Measurements from ENCODE around the gene CRIM1.
"Not testable (repeated sequence)": the region's sequence is repeated elsewhere in the genome, so short reads cannot be mapped to it uniquely, and the experiment has no call there.

The CRIM1 gene

DNA sequence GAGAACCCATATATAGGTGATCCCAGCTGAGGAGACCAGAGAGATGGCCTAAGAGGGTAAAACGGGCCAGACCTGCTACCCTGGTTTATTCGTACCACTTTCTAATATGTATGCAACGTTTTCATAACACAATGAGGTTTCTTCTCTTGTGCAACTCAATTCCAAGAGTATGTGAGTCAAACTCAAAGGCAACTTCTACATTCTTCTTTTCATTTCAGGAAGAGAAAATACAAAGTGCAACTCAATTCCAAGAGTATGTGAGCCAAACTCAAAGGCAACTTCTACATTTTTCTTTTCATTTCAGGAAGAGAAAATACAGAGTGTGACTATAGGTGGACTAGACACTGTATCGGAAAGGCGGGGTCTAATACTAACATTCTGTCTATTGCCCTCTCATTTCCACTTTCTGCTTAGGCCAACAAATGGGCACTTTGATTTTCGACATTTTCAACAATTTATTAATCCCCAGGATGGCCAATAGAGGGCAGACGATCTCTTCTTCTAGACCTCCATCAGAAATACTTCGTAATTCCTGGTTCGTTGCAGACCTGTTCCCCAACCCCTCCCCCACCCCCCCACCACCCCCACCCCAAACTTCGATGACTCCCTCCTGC, 3.7 kb upstream of the CRIM1 start:
- no peak for DNase-seq (ENCODE audit: low read depth)

DNA sequence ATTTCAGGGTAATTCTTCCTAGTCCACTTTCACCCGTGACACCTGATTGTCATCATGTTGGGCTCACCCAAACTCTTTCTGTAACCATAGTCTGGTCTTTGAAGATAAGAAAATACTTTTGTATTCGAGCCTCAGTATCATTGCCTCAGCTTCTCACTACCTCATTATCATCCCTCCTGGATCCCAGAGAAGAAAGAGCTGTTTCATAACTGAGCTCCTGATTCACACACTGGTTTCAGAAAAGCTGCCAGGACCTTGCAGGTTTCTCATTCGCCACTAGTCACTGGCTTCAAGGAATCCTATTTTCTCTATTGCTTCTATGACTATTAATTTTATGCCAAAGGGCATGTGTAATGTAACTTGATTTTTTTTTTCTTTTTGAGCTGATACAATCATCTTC, 2.9 kb upstream of the CRIM1 start:
- DNase-seq (ENCODE audit: low read depth): no peak

DNA sequence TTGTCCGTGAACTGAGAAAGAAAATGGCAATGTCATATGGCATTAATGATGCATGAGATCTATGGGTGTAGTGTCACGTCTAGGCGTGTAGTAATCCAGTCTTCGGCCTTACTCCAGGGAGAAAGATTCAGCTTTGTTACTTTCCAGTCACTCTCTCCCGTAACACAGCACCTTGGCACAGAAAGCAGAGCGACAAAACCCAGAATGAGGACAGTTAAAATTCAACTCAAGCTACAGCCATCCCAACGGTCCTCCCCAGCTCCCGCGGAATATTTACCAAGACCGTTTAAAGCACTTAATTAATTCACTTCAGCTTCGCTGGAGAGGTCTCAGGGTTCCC, 797 bp upstream of the CRIM1 start:
- no peak for DNase-seq (ENCODE audit: low read depth)

DNA sequence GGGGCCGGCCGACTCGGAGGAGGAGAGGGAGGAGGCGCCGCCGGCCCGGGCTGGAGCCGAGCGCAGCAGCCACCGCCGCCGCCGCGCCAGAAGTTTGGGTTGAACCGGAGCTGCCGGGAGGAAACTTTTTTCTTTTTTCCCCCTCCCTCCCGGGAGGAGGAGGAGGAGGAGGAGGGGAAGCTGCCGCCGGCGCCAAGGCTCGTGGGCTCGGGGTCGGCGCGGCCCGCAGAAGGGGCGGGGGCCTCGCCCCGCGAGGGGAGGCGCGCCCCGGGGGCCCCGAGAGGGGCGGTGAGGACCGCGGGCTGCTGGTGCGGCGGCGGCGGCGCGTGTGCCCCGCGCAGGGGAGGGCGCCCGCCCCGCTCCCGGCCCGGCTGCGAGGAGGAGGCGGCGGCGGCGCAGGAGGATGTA, 316 bp downstream of the CRIM1 start:
- DNase-seq (ENCODE audit: low read depth): no peak

DNA sequence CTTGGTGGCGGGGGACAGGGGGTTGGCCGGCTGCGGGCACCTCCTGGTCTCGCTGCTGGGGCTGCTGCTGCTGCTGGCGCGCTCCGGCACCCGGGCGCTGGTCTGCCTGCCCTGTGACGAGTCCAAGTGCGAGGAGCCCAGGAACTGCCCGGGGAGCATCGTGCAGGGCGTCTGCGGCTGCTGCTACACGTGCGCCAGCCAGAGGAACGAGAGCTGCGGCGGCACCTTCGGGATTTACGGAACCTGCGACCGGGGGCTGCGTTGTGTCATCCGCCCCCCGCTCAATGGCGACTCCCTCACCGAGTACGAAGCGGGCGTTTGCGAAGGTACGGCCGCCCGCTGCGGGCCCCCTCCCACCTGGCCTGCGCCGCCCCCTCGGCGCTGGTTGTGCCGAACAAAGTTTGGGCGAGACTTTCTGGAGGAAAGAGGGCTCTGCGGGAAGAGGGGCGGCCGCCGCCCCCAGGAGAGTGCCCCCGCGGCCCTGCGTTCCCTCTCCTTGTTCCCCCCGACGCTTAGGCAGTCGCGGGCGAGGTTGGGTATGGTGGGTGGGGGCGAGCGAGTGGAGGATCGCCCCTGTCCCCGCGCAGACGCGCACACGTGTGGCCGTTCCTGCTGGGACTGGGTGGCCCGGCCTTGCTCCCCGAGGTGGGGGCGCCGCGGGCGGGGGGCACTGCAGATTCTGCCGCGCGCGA, 866 bp downstream of the CRIM1 start:
- no peak for DNase-seq (ENCODE audit: low read depth)

DNA sequence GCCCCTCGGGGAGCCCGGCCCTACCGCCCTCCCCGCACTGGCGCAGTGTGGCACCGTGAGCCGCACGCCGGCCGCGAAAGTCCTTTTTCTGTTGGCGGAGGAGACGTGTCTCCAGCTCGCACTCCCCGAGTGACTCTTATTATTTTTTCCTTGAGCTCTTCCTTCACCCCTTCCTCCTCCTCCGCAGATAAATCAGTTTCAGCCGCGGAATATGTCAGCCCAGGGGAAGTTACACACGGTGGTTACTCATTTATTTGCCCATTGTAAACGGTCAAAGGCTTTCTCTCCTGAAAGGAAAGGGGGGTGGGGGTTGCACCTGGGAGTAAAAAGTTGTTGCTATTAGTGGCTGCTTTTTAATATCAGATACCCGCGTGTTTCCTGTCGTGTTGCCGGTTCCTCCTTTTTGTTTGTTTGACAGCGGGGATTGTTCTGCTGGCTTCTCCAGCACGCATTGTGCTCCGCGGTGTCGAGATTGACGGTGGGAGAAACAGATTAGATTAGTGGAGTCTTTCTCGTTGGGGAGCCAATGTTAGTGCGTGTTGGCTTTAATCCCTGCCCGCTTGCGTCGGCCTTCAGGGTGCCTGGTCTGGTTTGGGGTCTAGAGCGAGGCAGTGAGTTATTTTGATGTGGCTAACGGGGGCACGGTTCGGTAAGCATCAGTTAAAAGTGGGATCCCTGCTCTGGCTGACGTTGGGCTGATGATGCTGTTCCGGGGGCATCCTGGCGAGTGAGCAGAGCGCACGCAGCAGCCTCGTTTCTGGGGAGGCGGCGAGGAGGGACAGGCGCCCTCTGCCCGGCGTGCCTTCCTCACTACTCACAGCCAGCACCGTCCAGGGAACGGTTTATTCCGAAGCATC, 1.6 kb downstream of the CRIM1 start:
- DNase-seq (ENCODE audit: low read depth): no peak

DNA sequence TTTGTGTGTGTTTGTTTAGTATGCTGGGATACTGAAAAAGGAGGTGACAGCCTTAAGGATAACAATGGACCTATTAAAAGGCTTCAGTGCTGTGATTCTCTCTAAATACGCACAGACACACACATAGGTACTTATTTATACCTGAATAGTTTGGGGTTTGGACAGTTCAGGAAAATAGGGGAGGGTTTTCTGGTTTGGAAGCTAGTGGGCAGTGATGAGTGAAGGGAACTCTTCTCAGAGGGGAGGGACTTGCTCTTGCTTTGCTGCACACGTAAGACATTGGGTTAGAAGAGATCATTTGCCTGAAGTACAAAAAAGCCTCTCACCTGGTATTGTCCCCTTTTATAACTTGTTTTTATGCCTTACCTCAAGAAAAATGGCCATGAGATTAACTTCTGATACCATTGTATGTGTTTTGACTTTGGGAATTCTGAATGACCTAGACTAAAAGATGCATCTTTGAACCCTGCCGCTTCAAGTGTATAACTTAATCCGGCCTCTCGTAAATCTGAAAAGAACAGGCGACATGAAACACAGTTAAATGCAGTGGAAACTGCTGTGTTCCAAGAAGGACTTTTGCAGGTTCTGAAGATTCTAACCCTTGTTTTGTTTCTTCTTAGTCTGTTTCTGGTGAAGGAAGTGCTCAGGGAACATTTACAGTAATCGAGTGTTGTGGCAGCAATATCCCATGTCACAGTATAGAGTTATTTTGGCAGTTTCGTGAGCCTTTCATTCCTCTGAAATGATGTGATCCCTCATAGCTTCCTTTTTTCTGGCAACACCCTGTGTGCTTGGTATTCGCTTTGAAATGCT, 2.5 kb downstream of the CRIM1 start:
- no peak for DNase-seq (ENCODE audit: low read depth)

DNA sequence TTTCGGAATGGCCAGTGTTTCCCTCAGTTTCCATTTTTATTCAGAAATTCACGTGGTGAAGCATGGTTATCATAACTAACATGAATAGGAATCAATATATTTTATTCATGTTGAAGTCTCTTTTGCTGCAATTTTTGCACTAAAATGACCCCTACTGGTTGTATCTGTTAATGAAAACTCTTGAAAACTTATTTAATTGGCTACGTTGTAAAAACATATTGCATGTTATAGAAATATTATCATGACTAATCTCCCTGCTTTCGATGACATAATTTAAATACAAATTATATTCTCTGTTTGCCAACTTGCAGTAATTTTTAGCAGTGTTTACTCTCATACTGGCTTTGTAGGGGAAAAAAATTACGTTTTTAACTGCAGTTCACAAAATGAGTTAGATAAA, 3.5 kb downstream of the CRIM1 start:
- no peak for DNase-seq (ENCODE audit: low read depth)

DNA sequence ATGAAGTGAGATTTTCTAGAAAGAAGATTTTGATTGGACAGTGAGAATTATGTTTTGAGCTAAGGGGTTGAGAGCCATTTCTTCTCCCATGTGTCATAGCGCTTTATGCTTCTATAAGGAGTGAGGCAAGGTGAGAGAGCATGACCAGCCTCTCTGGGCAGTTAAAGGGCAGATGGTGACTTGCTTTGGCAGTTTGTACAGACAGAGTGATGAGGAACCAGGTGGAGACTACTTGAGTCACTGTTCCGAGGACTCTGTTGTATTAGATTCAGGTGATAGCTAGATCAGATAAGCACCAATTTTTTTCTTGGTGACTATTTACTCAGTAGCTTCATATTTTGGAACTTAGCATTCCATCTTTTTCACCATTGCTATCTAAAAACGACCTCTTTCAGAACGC, 4.5 kb downstream of the CRIM1 start:
- no peak for DNase-seq (ENCODE audit: low read depth)

DNA sequence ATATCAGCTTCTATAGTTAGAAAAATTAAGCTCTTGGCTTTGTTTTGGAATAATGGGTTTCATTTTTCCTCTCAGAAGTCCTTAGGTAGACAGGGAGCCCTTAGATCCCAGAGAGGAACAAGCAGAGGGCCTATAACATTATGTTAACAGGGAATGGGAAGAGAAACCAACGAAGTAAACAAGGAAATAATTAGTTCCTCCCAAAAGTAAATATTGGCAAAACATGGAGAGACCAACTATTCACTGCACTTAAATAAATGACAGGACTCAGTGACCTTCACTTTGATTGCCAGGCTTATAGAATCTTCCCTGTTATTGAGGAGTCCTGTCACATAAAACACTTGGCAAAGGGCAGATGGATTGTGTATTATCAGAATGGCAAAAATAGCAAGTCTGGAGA, 5.3 kb downstream of the CRIM1 start:
- DNase-seq (ENCODE audit: low read depth): no peak

DNA sequence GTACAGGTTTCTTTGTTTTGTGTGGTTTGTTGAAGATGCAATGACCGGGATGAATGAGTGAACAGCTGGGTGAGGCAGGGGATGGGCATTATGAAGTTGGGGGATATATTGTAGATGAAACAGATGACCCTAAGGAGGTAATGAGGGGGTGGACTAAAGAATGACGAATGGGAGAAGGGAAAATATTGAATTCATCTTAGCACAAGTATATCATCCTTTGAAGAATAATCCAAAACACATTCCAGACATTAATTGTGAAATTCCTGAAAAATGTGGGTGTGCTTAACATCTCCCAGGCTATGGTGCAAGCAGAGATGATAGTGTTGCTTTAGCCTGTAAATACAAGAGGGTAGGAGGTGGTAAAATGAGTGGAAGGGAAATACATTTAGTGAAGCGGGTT, 5.8 kb downstream of the CRIM1 start:
- no peak for DNase-seq (ENCODE audit: low read depth)

DNA sequence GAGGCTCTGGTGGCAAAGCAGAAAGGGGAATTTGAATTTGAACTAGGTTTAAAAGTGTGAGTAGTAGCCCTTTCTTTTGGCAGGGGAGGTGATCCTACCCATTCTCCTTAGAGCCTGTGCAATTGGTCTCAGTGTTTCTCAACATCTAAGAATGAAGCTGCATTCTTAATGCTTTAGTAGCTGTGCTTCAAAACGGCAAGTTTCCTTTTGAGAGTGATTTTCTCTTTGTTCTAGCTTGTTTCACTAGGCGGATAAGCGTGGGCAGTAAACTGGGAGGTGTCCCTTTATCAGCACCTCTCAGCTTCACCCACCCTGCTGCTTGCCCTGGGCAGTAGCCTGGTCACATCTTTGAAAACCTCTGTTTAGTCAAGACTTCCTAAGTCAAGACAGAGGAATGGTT, 6.7 kb downstream of the CRIM1 start:
- DNase-seq (ENCODE audit: low read depth): no peak

DNA sequence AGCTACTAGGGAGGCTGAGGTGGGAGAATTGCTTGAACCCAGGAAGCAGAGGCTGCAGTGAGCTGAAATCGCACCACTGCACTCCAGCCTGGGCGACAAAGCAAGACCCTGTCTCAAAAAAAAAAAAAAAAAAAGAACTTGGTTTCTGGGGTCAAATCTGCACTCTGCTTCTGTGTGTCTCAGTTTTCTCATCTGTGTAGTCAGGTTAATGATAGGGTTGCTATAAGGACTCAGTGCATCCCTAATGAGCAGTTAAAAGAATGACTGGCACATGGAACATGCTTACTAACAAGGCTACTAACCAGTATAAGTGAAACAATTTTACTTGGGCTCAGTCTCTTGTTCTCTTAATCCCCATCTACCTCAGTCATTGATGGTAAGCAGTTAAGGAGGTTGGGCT, 7.5 kb downstream of the CRIM1 start:
- not testable (repeated sequence) for DNase-seq (ENCODE audit: low read depth)

DNA sequence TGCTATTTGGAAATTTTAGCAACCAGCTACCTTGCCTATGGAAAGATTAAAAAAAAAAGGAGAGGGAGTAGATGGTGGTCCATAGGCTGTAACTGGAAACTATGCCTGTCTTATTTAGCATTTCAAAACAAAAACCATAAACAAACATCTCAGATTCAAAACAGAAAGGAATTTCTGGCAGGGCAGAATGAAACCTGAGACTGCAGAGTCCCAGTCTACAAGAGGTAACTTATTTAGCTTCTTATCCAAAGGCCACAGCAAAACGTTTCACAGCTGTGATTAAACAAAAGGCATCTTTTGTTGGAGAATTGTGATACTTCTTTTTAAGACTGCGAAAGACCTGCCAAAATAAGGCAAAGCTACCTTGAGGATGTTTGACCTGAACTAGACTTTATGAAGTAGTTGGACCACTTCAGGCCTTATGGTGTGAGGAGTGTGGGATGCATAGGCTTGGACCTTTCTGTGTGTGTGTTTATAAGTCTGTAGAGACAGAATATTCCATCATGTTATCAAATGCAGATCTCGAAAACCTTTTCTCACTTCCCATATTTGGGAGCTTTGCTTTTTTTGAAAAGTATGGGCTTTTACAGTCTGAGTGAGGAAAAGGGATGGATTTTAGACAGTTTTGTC, 11.0 kb downstream of the CRIM1 start:
- no peak for DNase-seq (ENCODE audit: low read depth)

DNA sequence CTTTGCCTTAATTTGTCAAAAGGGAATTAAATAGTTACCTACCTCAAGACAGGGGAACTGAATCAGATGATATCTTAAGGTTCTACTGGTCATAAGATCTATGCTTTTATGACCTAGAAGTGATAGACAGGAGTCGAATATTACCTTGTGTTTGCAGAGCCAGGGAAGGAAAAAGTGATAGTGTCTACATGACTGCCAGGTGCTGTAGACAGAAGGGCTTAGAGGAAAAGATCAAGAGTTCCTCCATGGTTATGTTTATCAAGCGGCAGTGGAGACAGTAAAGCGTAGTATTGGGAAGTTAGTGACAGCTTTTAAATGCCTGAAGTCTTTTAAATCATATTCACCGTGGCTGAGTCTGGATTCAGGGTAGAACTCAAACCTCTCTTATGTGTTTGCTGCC, 11.9 kb downstream of the CRIM1 start:
- DNase-seq (ENCODE audit: low read depth): no peak

DNA sequence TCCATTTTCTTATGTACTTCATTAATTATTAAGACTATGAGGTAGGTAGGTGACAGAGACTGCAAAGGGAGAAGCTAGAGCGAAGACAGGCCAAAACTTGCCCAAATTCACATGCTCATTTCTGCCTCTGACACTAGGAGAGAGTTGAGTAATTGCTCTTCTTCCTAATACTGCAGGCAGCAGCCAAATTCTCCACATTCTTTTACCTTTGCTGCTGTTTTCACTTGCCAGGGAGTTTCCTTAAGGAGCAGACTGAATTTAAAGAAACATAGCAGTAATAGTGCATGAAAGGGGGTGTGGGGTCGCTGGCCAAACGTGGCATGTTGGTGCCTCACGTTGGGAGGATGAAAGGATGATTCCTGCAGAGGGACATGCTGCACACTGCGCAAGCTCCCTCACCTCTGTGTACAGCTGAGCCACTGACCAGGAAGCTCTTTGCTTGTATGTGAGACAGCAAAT, 12.3 kb downstream of the CRIM1 start:
- no peak for DNase-seq (ENCODE audit: low read depth)

DNA sequence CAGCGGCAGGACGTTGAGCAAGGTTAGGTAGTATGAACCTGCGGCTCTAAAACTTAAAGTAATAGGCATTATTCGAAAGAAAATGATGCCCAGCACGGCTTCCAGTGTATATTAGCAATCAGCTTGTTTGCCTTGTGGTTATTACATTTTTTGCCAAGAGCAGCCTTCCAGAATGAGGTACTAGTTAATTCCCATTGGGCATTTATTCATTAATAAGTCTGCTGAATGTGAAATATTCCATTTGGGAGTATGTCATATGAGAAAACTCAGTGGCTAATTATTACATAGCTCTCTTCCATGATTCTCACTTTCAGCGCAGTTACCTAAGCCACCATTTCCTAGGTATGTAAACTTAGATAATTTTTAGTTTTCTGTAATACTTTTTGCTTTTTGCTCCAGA, 12.9 kb downstream of the CRIM1 start:
- no peak for DNase-seq (ENCODE audit: low read depth)

DNA sequence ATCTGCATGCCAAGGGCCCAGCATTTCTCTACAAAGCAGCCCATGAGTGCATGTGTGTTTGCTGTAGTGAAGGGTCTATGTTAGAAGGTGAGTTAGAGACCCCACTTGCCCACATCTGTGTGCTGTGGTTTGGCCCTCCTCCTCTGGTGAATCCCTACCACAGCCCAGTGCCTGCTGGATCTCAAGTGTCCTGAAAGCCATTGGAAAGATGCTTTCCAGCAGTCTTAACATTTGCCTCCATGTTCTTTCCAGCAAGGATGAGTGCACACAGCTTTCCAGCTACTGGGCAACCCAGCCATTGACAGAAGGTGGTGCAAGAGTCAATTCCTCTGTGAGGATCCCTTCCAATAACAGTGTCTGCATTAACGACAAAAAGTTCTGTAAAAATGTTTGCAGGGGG, 13.6 kb downstream of the CRIM1 start:
- DNase-seq (ENCODE audit: low read depth): no peak

DNA sequence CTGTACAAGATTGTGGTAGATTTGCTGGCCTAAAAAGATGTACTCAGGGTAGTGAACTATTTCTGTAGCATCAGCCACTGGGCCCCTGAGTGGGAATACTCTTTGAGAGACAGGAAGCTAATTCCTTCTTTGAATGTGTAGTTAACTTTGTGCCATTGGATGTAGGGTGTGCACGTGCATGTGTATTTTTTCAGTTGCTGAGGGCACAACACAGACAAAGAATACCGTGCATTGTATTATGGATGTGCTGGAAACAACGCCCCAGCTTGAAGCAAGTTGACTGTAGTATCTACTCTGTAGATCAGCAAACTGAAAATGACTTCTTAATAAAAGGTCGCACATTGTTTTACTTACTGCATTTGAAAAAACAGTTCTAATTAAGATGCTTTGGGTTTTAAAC, 14.1 kb downstream of the CRIM1 start:
- DNase-seq (ENCODE audit: low read depth): no peak

DNA sequence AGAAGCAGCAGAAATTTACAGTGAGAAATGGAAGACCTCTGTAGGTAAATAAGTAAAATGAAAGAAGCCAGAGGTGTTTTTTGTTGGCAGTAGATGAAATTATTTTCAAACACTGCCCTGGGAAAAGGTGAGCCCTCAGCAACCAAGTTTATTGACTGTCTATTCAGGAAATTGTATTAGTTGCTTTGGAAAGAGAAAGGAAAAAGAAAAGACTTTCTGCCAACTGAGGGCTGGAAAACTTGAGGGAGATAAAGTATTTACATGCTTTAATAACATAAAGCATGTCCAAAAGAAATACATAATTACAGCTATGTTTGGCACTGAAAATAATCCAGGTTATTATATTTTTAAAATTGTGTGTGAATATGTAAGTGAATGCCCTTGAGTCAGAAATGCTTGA, 14.7 kb downstream of the CRIM1 start:
- no peak for DNase-seq (ENCODE audit: low read depth)

DNA sequence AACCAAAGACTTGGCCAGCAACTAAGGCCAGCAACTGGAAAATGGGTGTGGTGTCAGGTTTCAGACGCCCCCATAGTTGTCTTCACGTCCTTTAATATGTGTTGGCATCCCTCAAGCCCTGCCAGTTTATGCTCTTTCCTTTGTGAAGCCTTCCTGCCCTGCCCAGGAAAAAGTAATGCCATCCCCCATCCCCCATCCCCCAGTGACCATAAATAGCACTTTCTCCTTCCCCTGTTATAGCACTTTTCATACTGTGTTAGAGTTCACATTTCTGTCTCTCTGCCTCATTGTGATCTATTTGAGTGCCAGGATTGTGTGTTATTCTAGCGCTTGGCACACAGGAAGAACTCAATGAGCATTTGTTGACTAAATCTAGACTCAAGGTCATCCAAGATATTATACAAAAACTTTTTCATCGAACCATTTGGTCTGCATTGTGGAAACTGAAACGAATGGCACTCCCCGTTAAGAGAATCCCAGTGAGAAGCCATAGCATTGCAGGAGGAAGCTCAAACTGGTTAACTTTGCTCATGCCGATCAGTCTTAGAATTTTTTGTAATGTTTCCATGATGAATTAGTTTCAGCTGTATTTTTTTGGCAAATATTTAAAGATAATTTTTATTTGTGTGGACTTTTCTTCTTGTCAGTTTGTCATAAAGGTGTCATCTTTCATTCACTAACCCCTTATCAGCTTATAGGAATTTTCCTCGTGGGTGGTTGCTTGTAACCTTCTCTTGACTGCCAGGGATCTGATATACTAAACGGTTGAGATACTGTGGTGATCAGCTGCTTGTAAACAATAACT, 15.7 kb downstream of the CRIM1 start:
- DNase-seq (ENCODE audit: low read depth): no peak

Measured in activated gamma-delta T cell treated with anti-CD3 and anti-CD28 coated beads, Interleukin-2, amount 50 U/mL, for 16 hours (primary cell).